OCI-LY1 (cell line): Measurements from ENCODE around the gene ELF2.

Source experiments
- CTCF ChIP-seq: fragments of 200-600 bp; sonication (generic), shearing (Covaris generic); IDR thresholded peaks from 2 replicates; pipeline ENCODE4 v1.5.1; 2017; ENCODE audit warnings: mild to moderate bottlenecking, antibody characterized with exemption, low read length, moderate library complexity, mixed read lengths
- EZH2 ChIP-seq: fragments of 200-600 bp; sonication (generic), shearing (Covaris generic); IDR thresholded peaks from 2 replicates; pipeline ENCODE4 v1.8.0; 2017; ENCODE audit warnings: borderline replicate concordance, mixed run types, mild to moderate bottlenecking, antibody characterized with exemption, low read length, moderate library complexity, mixed read lengths

- TF ChIP-seq CTCF: no peak
- TF ChIP-seq EZH2: no peak
Observed at GRCh38 chr4:139175646-139176301, 1.2 kb downstream of the ELF2 start.
